ENCODE results near the gene CDA.

The CDA gene

DNA sequence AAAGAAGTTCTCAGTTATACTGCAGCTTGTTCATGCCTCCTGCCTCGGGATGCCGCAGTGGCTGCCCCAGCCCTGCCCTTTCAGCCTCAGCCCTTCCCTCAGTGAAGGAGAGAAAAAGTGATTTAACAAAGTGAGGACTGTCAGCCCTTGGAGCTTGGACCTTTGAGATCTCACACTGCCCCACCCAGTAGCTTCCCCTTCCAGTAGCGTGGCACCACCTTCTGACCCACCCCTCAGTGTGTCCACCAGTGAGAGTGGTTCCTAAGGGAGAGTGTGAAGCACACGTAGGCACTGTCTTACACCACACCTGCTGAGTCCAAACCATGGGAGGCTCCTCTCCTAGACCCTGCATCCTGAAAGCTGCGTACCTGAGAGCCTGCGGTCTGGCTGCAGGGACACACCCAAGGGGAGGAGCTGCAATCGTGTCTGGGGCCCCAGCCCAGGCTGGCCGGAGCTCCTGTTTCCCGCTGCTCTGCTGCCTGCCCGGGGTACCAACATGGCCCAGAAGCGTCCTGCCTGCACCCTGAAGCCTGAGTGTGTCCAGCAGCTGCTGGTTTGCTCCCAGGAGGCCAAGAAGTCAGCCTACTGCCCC lies at the start of gene CDA:
Gene CDA, plus strand, starts transcription at position 464 of the 592 bp plus-strand sequence. Its CDS starts 33 bp downstream, at position 497.
- DNase-seq: no peak

- no peak for DNase-seq
These were observed 48.6 kb upstream of the CDA start for GRCh38 chr1:20540281-20540680.

GRCh38 chr1:20546637-20547036 lies 42.3 kb upstream of the CDA start:
- no peak for DNase-seq

- no peak for DNase-seq
These were observed 37.7 kb upstream of the CDA start for GRCh38 chr1:20551161-20551560.

DNA sequence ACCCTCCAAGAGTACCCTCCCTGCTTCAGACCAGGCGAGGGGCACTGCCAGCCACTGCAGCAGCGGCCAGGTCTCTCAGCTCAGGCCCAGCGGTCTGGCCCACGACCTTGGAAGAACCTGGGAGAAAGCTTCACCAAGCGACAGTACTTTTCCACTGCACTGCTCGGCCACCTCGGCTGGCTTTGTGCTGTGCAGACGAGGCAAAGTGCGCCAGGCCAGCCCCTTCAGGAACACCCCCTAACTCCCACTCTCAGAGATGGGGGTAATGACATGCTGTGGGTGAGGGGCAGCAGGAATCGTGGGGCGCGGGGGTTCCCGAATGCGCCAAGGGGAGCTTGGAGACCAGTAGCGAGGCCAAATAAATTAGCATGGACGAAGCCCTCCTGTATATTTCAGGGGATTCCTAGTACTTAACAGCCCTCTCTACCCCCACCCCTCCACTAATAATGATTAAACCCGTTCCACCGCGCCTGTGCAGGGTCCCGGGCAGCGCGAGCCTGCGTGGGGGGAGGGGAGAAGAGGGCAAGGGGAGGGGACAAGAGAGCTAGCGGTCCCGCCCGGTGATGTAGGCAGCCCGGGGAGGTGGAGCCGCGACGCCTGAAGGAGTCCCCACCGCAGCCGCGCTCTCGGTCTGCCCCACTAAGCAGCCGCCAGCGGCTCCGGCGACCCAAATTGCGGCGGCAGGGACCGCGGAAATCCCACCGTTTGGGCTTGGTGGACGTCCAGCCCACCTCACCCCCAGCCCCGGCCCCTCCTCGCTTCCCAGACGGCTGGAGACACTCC lies 36.8 kb upstream of the CDA start, which contains the start of gene FAM43B:
Gene FAM43B, plus strand, starts transcription at position 629 of the 783 bp plus-strand sequence. CDS start 401 bp downstream, outside the sequence.
- DNase-seq: peak; percentile 69

- no peak for DNase-seq
These were observed 36.0 kb upstream of the CDA start for GRCh38 chr1:20552728-20553445.

DNA sequence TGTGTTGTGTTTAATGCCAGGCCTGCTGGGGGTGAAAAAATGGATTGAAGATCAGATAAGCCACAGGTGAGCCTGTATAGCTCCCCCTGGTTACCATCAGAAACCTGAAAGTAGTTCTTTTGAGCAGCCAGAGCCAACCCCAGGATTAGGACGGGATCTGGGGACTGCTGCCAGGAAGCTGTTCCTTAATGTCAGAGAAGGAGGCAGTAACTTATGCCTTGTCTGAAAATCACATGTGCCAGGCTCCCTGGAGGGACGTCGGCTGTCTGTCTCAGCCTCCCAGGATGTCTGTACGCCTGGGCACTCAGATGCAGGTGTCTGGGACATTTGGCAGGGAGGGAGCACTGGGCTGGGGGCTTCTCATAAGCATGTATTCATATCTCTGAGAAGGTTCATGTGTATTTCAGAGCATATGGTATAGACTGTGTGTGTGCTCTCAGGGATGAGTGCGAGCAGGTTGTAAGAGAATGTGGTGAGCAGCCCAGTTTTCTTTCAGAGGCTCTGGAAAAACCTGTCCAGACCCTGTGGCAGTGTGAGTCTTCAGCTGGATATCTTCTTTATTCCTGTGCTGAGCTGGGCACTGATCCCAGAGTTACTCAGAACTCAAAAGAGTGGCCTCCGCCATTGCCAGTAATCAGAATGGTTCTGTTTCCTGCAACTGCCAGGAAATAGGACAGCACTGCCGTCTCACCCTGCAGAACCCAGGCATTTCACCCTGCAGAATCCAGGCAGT lies 33.7 kb upstream of the CDA start:
- DNase-seq: no peak

GRCh38 chr1:20555758-20556120 lies 33.2 kb upstream of the CDA start:
- no peak for DNase-seq

GRCh38 chr1:20558191-20558590 lies 30.7 kb upstream of the CDA start:
- no peak for DNase-seq

DNA sequence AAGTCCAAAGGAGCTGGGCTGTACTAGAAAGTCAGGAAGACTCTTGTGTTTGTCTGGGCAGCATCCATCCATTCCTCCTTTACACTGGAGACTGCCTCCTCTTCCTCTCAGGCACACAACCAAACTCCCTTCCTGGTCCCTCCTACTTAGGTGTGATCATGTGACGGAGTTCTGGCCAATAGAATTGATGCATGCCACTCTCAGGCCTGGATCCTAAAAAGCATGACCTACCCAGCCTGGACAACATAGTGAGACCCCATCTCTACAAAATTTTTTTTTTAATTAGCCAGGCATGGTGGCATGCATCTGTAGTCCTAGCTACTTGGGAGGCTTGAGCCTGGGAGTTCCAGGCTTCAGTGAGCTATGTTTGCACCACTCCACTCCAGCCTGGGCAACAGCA lies 27.9 kb upstream of the CDA start:
- no peak for DNase-seq

GRCh38 chr1:20565234-20565633 lies 23.7 kb upstream of the CDA start:
- no peak for DNase-seq

DNA sequence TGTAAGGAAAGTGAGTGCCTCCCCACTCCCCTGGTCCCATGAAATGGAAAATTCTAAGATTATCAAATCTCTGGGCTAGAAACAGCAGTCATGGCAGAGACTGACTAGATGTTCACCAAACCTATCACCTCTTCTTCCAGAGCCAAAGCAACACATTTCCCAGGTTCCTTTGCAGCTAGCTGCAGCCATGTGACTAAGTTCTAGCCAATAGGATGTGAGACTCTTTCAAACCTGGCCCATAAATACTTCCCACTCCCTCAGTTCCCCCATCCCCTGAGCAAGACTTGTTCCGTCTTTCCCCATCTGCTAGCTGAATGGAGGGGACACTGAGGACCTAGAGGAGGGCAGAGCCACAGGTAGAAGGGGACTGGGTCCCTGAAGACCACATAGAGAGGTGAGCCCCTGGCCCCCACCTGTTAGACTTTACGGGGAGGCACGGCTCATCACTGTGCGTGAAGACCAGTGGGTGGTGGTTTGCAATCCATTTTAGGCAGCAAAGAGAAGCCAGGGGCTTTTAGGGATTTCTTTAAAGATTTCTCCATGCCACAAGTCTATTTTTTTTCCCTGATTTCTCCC lies 19.3 kb upstream of the CDA start:
- DNase-seq: no peak

DNA sequence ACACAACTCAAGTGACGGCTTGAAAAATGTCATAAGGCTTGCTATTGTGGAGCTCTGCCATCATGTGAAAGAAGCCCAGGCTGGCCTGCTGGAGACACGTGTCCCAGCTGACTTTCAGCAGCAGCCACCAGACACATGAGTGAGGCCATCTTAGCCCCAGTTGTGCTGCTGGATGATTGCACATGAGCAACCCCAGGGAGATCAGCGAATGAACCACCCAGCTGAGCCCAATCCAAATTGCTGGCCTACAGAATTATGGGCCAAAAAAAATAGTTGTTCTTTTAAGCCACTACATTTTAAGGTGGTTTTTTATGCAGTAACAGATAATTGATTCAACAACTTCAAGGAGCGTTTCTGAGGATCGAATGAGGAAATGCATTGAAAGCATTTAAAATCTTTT lies 17.5 kb upstream of the CDA start:
- no peak for DNase-seq

- no peak for DNase-seq
These were observed 14.9 kb upstream of the CDA start for GRCh38 chr1:20573987-20574386.

DNA sequence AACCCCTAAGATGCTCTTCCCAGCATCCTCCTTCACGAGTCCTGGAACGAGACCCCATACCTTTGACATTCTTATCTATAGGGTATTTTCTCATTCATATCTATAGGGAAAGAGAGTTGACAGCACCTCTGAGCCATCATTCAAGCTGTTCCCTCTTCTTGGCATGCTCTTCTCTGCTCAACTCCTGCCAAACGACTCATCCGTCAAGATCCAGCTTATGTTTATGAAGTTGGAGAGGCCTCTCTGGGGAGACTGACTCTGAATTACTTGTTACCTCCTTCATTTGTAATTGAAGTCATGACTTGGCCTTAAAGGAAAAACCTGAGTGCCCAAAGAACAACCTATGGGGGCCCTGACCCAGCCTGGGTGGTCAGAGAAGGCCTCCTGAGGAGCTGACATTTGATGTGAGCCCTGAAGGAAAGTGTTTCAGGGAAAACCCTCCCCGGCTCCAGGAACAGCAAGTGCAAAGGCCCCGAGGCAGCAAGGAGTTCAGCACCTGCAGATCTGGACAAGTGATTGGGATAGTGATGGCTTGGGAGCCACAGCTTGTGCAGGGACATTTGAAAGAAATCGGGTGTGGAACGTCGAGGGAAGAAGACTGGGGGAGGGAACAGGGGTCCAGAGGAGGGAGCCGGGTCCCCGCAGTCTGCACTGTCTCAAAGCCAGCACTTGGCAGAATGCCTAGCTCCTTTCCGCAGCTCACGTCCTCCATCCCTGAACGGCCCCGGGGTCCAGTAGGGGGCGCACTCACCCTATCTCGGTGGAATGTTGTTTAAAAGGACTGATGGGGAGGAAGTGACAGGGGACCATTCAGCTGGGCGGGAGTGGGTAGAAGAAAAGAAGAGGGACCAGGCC lies 14.0 kb upstream of the CDA start:
- peak; percentile 45 for DNase-seq

DNA sequence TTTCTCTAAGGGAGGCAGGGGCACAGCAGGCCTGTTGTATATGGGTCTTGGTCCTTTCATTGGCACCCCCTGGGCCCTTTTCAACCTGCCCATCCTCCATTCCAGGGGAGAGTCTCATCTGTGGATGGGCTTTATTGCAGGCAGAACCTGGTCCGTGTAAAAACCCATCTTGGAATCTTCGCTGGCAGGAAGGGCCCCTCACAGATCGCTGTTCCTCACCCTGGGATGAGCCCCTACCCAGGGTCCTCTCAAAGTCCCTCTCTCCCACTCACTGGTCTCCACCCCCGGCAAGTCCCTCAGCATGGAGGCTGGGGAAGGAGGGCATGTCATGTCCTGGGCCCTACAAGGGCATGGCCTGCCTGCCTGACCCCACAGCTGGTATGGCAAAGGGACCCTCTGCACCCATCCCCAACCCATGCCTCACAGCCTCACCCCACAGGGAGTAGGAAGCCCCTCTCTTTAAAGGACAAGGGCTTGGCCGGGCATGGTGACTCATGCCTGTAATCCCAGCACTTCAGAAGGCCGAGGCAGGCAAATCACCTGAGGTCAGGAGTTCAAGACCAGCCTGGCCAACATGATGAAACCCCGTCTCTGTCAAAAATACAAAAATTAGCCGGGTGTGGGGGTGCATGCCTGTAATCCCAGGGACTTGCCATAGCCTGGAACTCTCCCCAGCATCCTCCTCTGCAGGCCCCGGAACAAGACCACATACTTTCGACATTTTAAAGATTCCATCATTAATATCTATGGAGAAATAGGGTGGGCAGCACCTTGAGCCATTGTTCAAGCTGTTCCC lies 13.2 kb upstream of the CDA start:
- no peak for DNase-seq

GRCh38 chr1:20578062-20578461 lies 10.8 kb upstream of the CDA start:
- DNase-seq: no peak

GRCh38 chr1:20578721-20579395 lies 10.0 kb upstream of the CDA start:
- no peak for DNase-seq

- DNase-seq: no peak
These were observed 4.0 kb upstream of the CDA start for GRCh38 chr1:20584890-20585289.

DNA sequence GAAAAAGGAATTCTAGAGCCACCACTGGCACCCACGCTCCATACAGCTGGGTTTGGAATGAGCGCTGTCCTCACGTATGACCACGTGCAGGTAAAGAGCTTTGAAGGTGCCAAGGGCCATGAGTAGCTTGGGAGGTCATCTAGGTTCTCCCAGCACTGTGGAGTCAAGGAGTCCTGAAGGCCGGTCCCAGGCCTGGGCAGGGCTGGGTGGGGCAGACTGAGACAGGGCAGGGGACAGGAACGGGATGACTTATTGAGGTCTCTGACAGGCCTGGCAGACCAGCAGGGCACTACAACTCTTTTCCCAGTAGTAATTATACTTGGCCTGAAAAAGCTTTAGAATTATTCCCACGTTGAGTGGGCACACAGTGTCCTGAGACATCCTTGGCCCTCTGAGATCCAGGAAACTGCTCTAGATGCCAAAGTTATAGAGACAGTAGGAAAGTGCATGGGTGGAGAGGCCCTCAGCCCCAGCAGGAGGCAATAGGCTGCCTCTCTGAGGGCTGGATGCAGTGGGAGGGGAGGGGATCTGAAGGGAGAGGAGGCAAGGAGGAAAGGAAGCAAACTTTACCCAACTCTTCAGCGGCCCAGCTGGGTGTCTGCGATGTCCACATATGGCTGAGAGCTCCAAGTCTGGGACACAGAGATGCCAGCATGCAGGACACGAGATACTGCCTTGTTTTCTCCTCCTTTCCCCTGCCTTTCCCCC lies 1.8 kb upstream of the CDA start:
- DNase-seq: no peak

Data from NCI-H1694 treated with DMSO at 0.1 percent for 48 hours (cell line).